Stimulated activated CD4-positive, alpha-beta T cell treated with anti-CD3 and anti-CD28 coated beads, Interleukin-2, amount 100 ng/mL, for 4 hours (primary cell): ENCODE data around the gene SIGLEC11.
"Not testable (repeated sequence)": the region's sequence is repeated elsewhere in the genome, so short reads cannot be mapped to it uniquely, and the experiment has no call there.

Experiments
- DNase-seq: peaks from one replicate; pipeline ENCODE4 v3.0.0-alpha.2; 2020; ENCODE audit warnings: low read depth

Gene SIGLEC11

DNA sequence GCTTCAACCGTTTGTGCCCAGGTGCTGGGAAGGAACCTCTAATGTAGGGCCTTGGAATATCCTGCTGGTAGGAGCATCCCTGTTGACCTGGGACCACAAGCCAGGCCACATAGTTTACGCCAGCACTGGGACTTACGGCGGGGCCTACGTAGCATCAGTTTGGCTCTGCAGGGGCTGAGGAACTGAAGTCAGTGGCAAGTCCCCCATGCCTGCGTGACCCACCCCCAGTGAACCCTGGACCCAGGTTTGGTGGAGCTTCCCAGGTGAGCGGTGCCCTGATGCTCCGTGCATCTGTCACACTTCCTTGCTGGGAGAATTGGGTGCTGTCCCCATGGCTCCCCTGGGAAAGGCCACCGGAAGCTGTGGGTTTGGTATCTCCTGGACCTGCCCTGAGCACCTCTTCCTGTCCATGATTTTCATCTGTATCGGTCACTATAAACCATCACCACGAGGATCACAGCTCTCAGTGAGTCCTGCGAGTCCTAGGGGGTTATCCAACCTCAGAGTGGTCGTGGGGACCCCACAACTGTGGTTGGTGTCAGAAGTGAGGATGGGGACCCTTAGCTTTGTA lies 9.9 kb downstream of the SIGLEC11 start:
- DNase-seq: no peak

DNA sequence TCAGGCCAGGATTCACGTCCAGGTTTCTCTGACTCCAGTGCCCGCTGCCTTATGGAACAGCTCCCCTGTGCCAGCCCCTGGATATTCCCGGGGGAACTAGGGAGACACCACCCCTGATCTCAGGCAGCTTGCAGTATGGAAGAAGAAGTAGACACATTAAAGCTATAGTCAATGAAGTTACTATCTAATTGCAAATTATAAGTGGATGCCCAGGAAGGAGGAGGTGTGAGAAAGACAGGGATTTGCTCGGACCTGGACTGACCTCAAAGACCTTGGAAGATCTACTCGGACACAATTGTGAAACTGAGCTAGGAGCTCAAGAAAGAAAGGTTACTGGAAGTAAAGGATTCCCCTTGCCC lies 10.4 kb downstream of the SIGLEC11 start:
- no peak for DNase-seq

DNA sequence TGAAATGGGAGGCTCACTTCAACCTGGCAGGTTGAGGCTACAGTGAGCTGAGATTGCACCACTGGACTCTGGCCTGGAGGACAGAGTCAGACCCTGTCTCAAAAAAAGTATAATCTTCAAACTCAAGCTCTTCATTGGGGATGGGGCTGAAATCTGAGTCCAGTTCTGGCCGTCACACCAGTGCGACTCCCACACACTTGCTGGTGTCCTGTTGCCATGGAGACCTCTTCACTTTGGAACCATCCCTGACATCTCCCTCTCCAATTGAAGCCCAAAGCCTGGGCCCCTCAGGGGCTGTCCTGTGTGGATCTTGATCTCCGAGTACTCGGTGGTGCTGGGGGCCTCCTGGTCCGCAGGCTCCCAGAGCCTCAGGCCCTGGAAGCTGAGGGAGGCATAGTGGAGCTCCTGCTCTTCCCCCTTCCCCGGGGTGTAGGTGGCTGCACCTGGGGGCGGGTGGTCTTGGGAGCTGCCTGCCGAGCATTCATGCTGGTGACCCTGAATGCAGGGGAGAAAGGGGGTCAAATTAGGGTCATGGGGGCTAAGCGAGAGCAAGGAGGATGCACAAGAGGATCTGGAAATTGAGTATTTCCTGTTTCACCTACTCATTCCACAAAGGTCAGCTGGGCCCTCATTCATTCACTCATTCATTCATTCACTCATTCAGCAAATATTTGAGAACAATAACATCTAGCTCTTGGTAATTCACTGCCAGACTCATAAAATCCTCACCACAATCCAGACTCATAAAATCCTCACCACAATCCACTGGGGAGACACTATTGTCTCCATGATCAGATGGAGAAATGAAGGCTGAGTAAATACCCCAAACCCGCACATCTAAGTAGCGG lies 11.0 kb downstream of the SIGLEC11 start:
- DNase-seq: no peak

DNA sequence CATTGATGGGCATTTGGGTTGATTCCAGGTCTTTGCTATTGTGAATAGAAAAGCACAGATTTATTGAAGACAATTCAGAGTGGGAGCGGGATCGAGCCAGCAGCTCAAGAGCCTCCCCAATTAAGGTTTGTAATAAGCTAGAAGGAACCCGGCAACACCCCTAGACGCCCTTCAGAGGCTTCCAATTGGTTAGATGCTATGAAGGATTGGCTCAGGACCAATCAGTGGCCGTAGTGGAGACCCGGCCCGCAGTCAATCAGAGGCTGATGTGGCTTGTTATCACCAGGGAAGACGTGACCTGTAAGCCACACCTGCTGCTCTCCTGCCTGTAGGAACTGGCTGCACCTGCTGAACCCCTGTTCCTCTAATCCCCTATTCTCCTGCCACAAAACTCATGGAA lies 14.6 kb downstream of the SIGLEC11 start:
- DNase-seq: no peak

DNA sequence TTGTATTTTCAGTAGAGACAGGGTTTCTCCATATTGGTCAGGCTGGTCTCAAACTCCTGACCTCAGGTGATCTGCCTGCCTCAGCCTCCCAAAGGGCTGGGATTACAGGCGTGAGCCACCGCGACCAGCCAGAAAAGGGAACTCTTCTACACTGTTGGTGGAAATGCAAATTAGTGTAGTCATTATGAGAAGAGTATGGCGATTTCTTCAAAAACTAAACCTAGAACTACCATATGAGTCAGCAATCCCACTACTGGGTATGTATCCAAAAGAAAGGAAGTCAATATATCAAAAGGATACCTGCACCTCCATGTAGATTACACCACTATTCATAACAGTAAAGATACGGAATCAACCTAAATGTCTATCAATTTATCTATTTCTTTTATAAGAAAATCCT lies 16.4 kb downstream of the SIGLEC11 start:
- not testable (repeated sequence) for DNase-seq

DNA sequence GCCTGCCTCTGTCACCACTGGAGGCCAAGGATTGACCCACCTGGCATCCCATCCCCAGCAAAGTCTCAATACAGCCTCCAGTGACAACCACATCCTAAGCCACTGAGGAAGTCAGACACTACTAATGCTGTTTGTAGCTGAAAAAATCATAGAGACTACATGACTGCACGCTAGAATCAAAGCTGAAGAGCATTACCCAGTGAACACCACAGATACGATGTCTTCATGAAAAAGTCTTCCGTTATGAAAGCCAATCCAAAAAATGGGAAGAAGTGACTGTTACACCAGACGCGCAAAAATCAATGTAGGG lies 20.5 kb downstream of the SIGLEC11 start:
- DNase-seq: no peak

DNA sequence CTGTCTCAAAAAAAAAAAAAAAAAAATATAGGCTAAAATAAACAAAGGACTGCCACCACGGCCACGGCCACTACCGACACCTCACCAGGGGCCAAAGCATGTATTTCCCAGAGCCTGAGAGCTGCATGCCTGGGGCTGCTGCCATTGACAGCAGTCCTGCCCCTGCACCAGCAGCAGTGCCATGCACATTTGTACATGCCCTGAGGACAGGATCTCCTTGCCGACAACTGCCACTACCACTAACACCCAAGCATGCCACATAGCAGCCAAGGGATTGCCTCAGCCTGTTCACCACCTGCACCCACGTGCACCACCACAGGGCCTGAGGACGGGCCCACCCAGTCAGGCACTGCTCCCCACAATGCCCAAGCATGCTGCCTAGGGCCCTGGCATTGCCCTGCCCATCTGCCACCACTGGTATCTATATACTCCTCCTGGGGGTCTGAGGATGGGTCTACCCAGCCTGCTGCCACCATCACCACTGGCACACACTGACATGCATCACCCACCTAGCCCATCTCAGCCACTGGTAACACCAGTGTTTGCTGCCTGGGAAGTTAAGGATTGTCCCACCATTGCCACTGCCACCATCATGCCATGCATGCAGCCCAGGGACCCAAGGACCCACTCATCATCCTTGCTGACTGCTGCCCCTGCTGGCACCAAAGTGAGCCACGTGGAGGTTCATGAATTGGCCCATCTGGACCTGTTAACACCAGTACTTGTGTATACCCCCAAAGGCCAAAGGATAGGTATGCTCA lies 21.1 kb downstream of the SIGLEC11 start:
- DNase-seq: no peak

DNA sequence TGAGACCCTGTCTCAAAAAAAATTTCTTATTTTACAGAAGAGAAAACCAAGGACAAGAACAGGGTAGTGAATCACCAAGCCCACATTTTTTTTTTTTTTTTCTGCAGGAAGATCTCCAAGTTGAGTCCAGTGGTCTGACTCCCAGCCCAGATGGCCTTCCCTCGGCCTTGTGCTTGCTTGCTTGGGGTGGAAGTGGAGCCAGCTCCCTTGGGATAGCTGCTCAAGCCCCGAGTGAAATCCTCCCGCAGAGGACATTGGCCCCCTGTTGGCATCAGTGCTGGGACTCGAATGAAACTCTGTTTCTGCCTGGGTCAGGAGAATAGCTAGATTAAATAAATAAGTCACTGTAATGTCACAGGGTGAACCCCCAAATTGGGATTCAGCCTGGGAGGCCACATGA lies 22.3 kb downstream of the SIGLEC11 start:
- no peak for DNase-seq

DNA sequence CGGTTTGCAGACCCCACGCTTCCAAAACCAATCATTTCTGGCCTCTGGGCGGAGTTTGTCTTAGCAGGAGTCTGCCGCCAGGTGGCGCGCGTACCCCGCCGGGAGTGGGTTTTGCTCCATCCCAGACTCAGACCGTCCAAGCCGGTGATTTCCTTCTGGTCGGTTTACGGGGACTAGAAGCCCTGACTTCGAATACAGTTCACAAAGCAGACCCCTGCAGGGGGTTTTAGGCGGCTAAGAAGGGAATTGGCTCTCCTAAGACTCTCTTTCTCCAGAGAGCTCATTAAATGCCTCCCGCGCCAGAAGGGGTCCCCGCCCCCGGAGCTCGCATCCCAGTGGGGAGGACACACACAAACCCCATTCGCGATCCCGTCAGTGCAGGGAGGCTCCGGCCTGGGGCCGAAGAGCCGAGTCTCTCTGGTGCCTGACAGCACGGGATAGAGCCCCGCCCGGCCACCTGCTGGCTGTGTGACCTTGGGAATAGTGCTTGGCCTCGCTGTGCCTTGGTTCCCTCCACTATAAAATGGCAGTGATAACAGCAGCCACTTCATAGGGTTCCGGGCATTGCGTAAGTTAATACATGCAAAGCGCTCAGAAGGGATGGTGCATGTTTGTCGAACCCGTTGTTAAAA lies 23.1 kb downstream of the SIGLEC11 start:
- DNase-seq: peak; percentile 57

DNA sequence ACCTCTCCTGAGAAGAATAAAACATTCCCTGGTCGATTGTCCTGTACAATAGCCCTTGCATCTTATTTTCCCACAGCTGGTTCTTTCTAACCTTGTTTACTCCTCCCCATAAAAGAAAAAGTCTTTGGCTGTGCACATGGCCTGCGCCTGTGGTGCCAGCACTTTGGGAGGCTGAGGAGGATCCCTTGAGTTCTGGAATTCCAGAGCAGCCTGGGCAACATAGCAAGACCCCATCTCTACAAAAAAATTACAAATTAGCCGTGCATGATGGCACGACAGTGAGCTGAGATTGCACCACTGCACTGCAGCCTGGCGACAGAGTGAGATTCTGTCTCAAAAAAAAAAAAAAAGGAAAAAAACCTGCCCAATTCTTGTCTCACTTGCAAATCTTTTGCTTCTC lies 24.4 kb downstream of the SIGLEC11 start:
- no peak for DNase-seq

DNA sequence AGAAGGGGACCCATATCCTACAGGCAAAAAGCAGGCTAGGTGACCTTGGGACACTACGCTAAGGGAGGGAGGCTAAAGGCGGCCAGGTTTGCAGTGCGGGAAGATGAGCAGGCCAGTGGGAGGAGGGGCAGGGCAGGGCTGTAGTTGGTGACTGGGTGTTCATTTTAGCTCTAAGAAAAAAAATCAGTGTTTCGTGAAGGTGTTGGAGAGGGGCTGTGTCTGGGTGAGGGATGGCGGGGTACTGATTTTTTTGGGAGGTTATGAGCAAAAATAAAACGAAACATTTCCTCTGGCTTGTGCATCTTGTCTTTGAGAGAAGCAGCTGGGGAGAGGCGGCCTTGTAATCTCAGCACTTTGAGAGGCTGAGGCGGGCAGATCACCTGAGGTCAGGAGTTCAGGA lies 27.3 kb downstream of the SIGLEC11 start:
- DNase-seq: no peak

DNA sequence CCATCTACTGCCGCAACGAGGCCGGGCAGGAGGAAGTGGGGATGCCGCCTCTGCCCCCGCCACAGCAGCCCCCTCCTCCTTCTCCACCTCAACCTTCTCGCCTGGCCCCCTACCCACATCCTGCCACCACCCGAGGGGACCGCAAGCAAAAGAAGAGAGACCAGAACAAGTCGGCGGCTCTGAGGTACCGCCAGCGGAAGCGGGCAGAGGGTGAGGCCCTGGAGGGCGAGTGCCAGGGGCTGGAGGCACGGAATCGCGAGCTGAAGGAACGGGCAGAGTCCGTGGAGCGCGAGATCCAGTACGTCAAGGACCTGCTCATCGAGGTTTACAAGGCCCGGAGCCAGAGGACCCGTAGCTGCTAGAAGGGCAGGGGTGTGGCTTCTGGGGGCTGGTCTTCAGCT lies 28.2 kb downstream of the SIGLEC11 start:
- no peak for DNase-seq

DNA sequence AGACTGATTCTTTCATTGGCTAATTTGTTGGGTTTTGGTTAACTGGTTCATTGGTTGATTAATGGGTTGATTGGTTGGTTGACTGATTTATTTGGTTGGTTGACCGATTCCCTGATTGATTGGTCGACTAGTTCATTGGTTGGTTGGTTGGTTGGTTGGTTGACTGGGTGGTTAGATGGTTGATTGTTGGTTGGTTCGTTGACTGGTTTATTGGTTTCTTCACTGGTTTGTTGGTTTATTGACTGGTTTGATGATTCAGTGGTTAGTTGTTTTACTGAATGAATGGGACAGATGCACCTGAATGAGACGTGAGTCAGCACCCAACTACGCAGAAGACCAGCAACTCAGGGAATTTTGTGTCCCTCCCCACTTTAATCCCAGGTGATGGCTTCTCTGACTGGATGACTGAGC lies 28.9 kb downstream of the SIGLEC11 start:
- DNase-seq: no peak

DNA sequence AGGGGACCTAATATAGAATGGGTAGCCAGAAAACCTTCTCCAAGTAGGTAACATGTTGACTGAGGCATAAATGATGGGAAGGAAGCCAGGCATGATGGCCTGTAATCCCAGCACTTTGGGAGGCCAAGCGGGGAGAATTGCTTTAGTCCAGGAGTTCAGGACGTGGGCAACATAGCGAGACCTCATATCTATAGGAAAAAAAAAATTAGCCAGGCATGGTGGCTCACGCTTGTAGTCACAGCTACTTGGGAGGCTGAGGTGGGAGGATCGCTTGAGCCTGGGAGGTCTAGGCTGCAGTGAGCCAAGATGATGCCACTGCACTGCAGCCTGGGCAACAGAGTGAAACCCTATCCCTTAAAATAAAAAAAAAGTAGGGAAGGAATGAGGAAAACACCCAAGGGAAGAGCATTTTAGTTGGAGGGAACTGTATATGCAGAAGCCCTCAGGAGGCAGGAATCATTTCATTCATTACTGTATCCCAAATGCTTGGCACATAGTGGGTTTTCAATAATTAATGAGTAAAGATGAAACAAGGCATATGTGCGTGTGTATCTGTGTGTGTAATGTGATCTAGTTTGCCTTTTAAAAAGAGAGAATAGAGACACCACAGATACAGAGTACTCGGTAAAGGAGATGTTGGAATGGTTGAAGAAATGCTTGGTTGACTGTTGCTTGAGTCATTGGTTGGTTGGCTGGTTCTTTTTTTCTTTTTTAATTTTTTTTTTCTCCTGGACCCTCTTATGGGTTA lies 29.5 kb downstream of the SIGLEC11 start:
- DNase-seq: no peak

DNA sequence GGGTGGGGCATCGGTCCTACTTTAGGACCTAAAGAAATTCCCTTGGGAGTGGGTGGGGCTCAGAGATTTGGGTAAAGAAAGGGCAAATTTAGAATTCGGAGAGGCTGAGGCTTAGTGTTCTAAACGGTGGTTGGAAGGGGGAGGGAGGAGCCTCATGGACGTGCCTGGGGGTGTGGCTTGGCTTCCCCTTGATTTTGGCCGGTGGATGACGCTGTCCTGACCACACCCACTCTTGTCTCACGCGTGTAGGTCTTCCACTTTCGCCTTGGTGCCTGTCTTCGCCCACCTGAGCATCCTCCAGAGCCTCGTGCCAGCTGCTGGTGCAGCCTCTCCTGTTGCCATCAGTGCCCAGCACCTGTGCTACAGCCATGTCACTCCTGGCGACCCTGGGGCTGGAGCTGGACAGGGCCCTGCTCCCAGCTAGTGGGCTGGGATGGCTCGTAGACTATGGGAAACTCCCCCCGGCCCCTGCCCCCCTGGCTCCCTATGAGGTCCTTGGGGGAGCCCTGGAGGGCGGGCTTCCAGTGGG lies 30.4 kb downstream of the SIGLEC11 start:
- DNase-seq: no peak

DNA sequence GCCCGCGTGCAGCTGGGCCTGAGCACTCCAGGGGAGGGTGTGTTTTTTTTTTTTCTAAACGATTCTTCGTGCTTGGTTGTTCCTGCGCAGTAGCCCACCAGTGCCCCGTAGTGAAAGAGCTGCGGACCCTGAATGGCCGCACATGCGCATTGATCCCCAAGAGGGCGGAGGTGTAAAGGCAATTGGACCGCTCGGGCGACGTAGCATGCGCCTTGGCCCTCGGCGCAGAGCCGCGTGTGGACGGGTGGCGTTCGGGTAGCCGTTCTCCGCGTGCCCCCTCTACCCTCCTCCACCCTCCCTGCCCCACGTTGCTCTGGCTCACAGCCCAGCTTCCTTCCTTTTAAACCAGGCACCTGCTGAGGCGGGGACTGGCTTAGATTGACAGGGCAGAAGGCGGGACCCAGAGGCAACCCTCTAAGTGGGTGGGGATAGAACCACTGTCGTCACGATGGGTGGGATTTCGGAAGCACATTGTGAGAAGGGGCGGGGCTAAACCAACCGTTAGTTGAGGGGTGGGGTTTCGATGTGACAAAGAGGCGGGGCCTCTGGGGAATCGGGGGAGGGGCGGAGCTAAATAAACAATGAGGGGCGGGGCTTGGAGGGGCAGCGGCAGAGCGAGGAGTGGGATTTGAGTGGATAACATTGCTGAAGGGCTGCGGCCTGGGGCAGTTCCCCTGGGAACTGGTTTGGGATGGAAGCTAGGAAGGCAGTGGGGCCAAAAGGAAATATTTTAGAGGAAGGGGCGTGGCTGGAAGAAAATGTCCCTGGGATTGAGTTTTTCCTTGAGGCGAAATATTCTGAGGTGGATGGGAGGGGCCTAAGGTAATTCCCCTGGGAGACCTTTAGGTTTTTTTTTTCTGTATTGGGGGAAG lies 31.1 kb downstream of the SIGLEC11 start:
- peak; percentile 94 for DNase-seq

DNA sequence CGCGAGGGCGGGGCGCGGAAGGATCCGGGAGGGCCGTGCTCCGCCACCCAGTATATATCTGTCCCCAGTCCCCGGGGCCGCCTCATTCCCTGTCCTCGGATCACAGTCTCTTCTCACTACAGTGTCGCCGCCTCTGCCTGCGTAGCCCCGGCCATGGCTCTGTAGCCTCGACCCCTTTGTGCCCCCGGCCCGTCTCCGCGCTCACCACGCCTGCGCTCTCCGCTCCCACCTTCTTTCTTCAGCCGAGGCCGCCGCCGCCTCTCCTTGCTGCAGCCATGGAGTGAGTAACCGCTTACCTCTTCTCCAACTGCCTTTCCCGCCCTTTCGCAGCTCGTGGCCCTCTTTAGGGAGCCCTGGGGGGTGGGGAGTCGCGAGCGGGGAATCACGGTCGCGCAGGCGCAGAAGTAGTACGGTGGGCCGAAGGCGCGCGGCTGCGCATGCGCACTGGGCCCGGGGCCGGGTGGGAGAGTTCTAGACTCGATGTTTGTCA lies 31.8 kb downstream of the SIGLEC11 start, which contains the start of the genes ATF5 and NUP62:
ATF5 (plus strand) TSS at position 85 of the 490 bp plus-strand sequence. CDS start 1,646 bp downstream, outside the sequence.
NUP62 (minus strand) TSS at position 384 of the 490 bp plus-strand sequence. CDS start 19,697 bp downstream, outside the sequence.
- DNase-seq: peak; percentile 89

DNA sequence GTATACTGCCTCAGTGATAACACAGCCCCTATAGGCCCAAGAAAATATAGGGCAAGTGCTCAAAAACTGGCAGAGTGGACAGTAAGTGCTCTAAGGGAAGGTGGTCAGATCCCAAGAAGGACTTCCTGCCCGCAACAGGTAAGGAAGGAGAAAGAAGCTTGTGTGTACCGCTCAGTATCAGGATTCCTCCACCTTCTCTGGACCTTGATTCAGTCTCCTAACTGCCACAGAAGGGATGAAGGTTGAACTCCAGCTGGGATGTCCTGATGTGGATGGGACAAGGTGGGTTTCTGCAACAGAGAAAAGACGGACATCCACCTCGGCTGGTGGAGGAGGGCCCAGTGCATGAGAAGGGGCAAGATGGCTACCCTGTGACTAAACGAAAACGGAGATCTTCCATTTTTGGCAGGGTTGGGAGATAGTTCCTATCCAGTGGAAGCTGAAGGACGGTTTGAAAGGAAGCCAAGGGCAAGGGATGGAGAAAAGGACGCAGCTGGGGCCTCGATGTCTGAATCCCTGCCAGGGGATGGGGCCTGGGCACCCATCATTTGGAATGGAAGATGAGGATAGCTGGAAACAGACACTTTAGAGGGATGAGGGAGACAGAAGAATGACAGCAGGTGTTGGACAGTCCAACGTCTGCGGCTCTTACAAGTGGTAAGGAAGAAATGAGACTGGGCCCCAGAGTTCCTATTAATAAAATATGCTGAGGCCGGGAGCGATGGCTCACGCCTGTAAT lies 33.3 kb downstream of the SIGLEC11 start:
- DNase-seq: no peak

DNA sequence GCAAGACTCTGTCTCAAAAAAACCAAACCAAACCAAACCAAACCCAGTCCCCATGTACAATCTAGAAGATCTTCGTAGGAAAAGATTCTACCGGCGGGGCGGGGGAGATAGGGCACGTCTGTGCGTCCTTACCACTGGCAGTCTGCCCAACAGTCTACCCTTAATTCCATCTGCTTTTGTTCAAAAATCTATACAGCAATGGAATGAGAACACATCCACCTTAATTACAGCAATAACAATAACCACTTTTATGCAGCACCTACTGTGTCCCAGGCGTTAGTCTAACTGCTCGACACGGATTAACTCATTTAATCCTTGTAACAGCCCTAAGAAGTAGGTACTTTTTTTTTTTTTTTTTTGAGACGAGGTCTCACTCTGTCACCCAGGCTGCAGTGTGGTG lies 34.5 kb downstream of the SIGLEC11 start:
- DNase-seq: no peak

DNA sequence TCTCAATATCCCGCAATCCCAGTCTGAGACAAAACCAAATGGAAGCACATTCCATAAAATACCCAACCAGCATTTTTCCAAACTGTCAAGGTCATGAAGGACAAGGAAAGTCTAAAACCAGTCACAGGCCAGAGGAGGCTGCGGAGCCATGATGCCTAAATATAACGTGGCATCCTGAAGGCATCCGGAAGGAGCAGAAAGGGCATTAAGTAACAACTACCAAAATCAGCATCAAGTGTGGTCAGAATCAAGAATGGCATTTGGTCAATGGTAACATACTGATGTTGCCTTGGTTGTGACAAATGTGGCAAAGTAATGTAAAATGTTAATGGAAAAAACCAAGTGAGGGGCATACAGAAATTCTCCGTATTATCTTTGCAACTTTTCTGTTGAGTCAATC lies 35.5 kb downstream of the SIGLEC11 start:
- DNase-seq: no peak
